GM12878 (cell line): ENCODE measurements around the gene CTSE. TPM values are rescaled to one million over a fixed set of nuclear protein-coding genes. Genes with fewer than 3 reads are reported as not detected.

ENCODE experiments used
- ATAC-seq: fragments of 200-7000 bp; cut with Tn5 transposase; 3 replicates; pipeline ENCODE4 v1.9.1; 2020; ENCODE audit warnings: mild to moderate bottlenecking, moderate library complexity
- BruUV-seq: library from RNA; stranded (reverse); fragments of 400-500 nt; replicated peaks from 2 replicates; lab custom pipeline; 2021; lab: Mats Ljungman, UMichigan
- CTCF ChIA-PET: fragments of 300-600 bp; sonication (Branson Sonifier 250); formaldehyde crosslinking; extraction: SDS; loops from one replicate; lab custom pipeline; 2021; ENCODE audit warnings: inconsistent platforms; lab: Yijun Ruan, JAX
- POLR2A ChIA-PET: fragments of 350-600 bp; formaldehyde crosslinking; extraction: SDS; loops from one replicate; lab custom pipeline; 2021; ENCODE audit warnings: inconsistent platforms; lab: Charles Lee
- RAD21 ChIA-PET: fragments of 300-600 bp; sonication (Branson Sonifier 250); formaldehyde crosslinking; loops from one replicate; lab custom pipeline; 2023; ENCODE audit warnings: antibody characterized with exemption; ENCODE audit not compliant: unreplicated experiment; lab: Charles Lee
- SMC1A ChIA-PET: fragments of 300-600 bp; sonication (Branson Sonifier 250); formaldehyde crosslinking; loops from one replicate; lab custom pipeline; 2023; ENCODE audit not compliant: unreplicated experiment, uncharacterized antibody; lab: Charles Lee
- DNase-seq: peaks from one replicate; pipeline ENCODE4 v3.0.0-alpha.2; 2011; ENCODE audit warnings: low read depth, low spot score
- FAIRE-seq: peaks from 3 replicates; lab custom pipeline; 2011; peaks lifted over from hg19 to GRCh38; lab: Jason Lieb, UNC
- H2AFZ ChIP-seq: 2 replicates; pipeline ENCODE4 v1.6.0; 2011; ENCODE audit warnings: low read depth, low read length, control low read depth; ENCODE audit not compliant: control insufficient read depth
- H3K27ac ChIP-seq: 2 replicates; pipeline ENCODE4 v1.5.1; 2011; ENCODE audit warnings: control low read depth; ENCODE audit not compliant: control insufficient read depth, insufficient read depth
- H3K27me3 ChIP-seq, 2 experiments: replicated peaks in 1 of 2; 2 replicates each; pipeline versions ENCODE4 v1.6.0 to v1.6.1; 2011; ENCODE audit warnings: low read length in 1 of 2; ENCODE audit not compliant: control insufficient read depth in 2 of 2, insufficient read depth in 2 of 2
- H3K36me3 ChIP-seq, 2 experiments: 2 replicates each; pipeline ENCODE4 v1.5.1; 2011; ENCODE audit warnings: low read length in 1 of 2; ENCODE audit not compliant: control insufficient read depth in 2 of 2, insufficient read depth in 2 of 2
- H3K4me1 ChIP-seq: 2 replicates; pipeline ENCODE4 v1.6.1; 2011; ENCODE audit warnings: mild to moderate bottlenecking, low read length, moderate library complexity, mixed read lengths; ENCODE audit not compliant: control insufficient read depth, insufficient read depth
- H3K4me2 ChIP-seq: 2 replicates; pipeline ENCODE4 v1.6.0; 2011; ENCODE audit warnings: control low read depth; ENCODE audit not compliant: control insufficient read depth, insufficient read depth
- H3K4me3 ChIP-seq: fragments of 200-600 bp; sonication (generic); 2 replicates; pipeline ENCODE4 v1.5.1; 2016
- H3K79me2 ChIP-seq: 2 replicates; pipeline ENCODE4 v1.6.0; 2011; ENCODE audit warnings: low read length; ENCODE audit not compliant: control insufficient read depth, insufficient read depth
- H3K9ac ChIP-seq: 2 replicates; pipeline ENCODE4 v1.8.0; 2011; ENCODE audit warnings: low read length, control low read depth, mixed read lengths; ENCODE audit not compliant: control insufficient read depth, insufficient read depth
- H3K9me3 ChIP-seq: replicated peaks from 3 replicates; pipeline ENCODE4 v1.5.1; 2011; ENCODE audit warnings: mild to moderate bottlenecking, low read length; ENCODE audit not compliant: control insufficient read depth, insufficient read depth
- H4K20me1 ChIP-seq: 2 replicates; pipeline ENCODE4 v1.6.0; 2011; ENCODE audit not compliant: control insufficient read depth, insufficient read depth
- BCL11A ChIP-seq: IDR thresholded peaks from 2 replicates; pipeline ENCODE4 v1.6.1; 2011; ENCODE audit warnings: low read depth, low read length
- E2F8 ChIP-seq: fragments of 450-650 bp; IDR thresholded peaks from 2 replicates; pipeline ENCODE4 v1.6.1; 2018; ENCODE audit warnings: mild to moderate bottlenecking, low read depth, moderate library complexity; ENCODE audit not compliant: partially characterized antibody
- ESRRA ChIP-seq: IDR thresholded peaks from 2 replicates; pipeline ENCODE4 v1.6.1; 2012; ENCODE audit warnings: mild to moderate bottlenecking, low read length, improper control_type of control experiment
- GABPA ChIP-seq: IDR thresholded peaks from 2 replicates; pipeline ENCODE4 v1.6.1; 2014; ENCODE audit warnings: antibody characterized with exemption, low read depth, mild to moderate bottlenecking, inconsistent platforms
- IKZF2 ChIP-seq, 2 experiments: fragments of 450-650 bp; IDR thresholded peaks; 2 replicates each; pipeline ENCODE4 v1.6.1; 2017; ENCODE audit warnings: mild to moderate bottlenecking in 2 of 2, moderate library complexity in 2 of 2
- MEF2B ChIP-seq: fragments of 450-650 bp; IDR thresholded peaks from 2 replicates; pipeline ENCODE4 v1.6.1; 2018; ENCODE audit warnings: mild to moderate bottlenecking, moderate library complexity; ENCODE audit not compliant: partially characterized antibody, poor library complexity, severe bottlenecking
- MLLT1 ChIP-seq: fragments of 450-650 bp; IDR thresholded peaks from 2 replicates; pipeline ENCODE4 v1.6.1; 2016; ENCODE audit warnings: mild to moderate bottlenecking
- NR2F1 ChIP-seq: fragments of 450-650 bp; conservative IDR thresholded peaks from 2 replicates; pipeline ENCODE4 v1.6.1; 2017; ENCODE audit warnings: mild to moderate bottlenecking
- RAD51 ChIP-seq: fragments of 450-650 bp; IDR thresholded peaks from 2 replicates; pipeline ENCODE4 v1.6.1; 2016; ENCODE audit warnings: moderate library complexity, mild to moderate bottlenecking, inconsistent platforms
- SIN3A ChIP-seq: IDR thresholded peaks from 2 replicates; pipeline ENCODE4 v1.6.1; 2012; ENCODE audit warnings: low read depth, low read length, improper control_type of control experiment
- SMC3 ChIP-seq: IDR thresholded peaks from 2 replicates; pipeline ENCODE4 v1.6.1; 2011; ENCODE audit warnings: low read length, improper control_type of control experiment, borderline replicate concordance
- ZBTB11 ChIP-seq: fragments of 450-650 bp; formaldehyde crosslinking; IDR thresholded peaks from 2 replicates; pipeline ENCODE4 v1.5.0; 2022; ENCODE audit warnings: mild to moderate bottlenecking, missing genetic modification characterization
- ZNF24 ChIP-seq: fragments of 450-650 bp; IDR thresholded peaks from 2 replicates; pipeline ENCODE4 v1.6.1; 2017; ENCODE audit warnings: antibody characterized with exemption, mild to moderate bottlenecking
- WGBS: methylation state at CpG from one replicate; pipeline ENCODE4 v1.1.6; 2016; ENCODE audit warnings: low lambda C conversion rate; ENCODE audit not compliant: insufficient replicate concordance, insufficient coverage; ENCODE audit errors: missing lambda C conversion rate; 5-methylcytosine and 5-hydroxymethylcytosine counted together
- in situ Hi-C: fragments of 300-500 bp; cut with MboI; formaldehyde crosslinking; loops from 9 replicates; pipeline ENCODE4 v1.14.3; 2018; ENCODE audit warnings: mixed read lengths
- intact Hi-C: fragments of 100-400 bp; cut with micrococcal nuclease; formaldehyde crosslinking; loops from one replicate; pipeline ENCODE4 v1.14.2; 2022; ENCODE audit not compliant: unreplicated experiment
- polyA plus RNA-seq, 11 experiments: library from polyadenylated mRNA; depleted of rRNA in 4 of 11; unstranded in 6 of 11; stranded (reverse) in 5 of 11; fragments of >200 nt; fragmentation: Nextera tagmentation in 4 of 11; fragmentation: Illumina TruSeq in 1 of 11; extraction: Ambion mirVana in 4 of 11; extraction: Trizol in 1 of 11; gene quantifications; 1 replicate in 1 of 11; 2 replicates in 10 of 11; pipeline versions ENCODE4 v1.2.1 to v1.2.3, GENCODE V29; 2011 to 2016; ENCODE audit warnings: inconsistent platforms in 2 of 11, missing spikeins in 2 of 11, low read depth in 1 of 11
- total RNA-seq, 4 experiments: library from RNA; depleted of rRNA in 3 of 4; stranded (reverse); fragments of >200 nt in 3 of 4; fragmentation: Illumina TruSeq in 1 of 4; extraction: Trizol in 1 of 4; gene quantifications; 2 replicates each; pipeline versions ENCODE4 v1.2.1 to v1.2.3, GENCODE V29; 2013 to 2021

CTSE gene
- total and polyA plus RNA-seq, 10 of the 15 experiments (the other 5 are each of a cell fraction or from before 2014, with no cell fraction given): 0.26 TPM; not detected in 9

- TF ChIP-seq ESRRA: no peak
- TF ChIP-seq RAD51: no peak
- TF ChIP-seq GABPA: no peak
- TF ChIP-seq, all 136 proteins: peak for 0
Measured at GRCh38 chr1:205979301-205979700, 44.4 kb downstream of the CTSE start (continued).

- no peaks in the 10 kb centered on the region for H3K79me2 ChIP-seq
- H3K36me3 ChIP-seq: no peaks in the 10 kb centered on the region
- no peaks in the 10 kb centered on the region for H4K20me1 ChIP-seq
- ChIA-PET POLR2A (interaction anchor here (1.8 kb wide), 1 partner anchor 60 kb away, joined by 5 read pairs; no protein-coding TSS in a partner anchor), RAD21 (interaction anchor here (2.0 to 4.8 kb wide), 5 partner anchors 8 to 319 kb away, joined by 10 to 158 read pairs (median 121); no protein-coding TSS in a partner anchor), SMC1A (interaction anchor here (0.8 to 5.1 kb wide), 6 partner anchors 55 to 321 kb away, joined by 3 to 110 read pairs (median 64); no protein-coding TSS in a partner anchor), CTCF (interaction anchor here (1.1 to 5.6 kb wide), 13 partner anchors 8 to 319 kb away, joined by 4 to 230 read pairs (median 20); no protein-coding TSS in a partner anchor)
- H3K4me1 ChIP-seq: no peaks in the 10 kb centered on the region
- no peaks in the 10 kb centered on the region; a peak in 1 of 4 replicates for H3K27me3 ChIP-seq
- intact Hi-C loops (loop anchor here (5.0 kb wide), 1 partner anchor 386 kb away; no protein-coding TSS in a partner anchor), in situ Hi-C loops (no loop called here)
- ATAC-seq (no peak), DNase-seq (no peak), FAIRE-seq (no peak)
- H3K4me3 ChIP-seq: no peak overlapping the region
- TF ChIP-seq IKZF2 (IDR thresholded peaks at IDR 0.05) (no peak), SMC3 (no peak), MEF2B (no peak), BCL11A (no peak), MLLT1 (no peak), E2F8 (no peak), ZBTB11 (no peak), SIN3A (no peak), ZNF24 (no peak), NR2F1 (no peak)
- H3K27ac ChIP-seq: no peak overlapping the region
- 33% methylated on average over 7 of the region's 7 CpGs for WGBS
- H3K4me2 ChIP-seq: no peak overlapping the region
- H3K9me3 ChIP-seq: no peaks in the 10 kb centered on the region
- no peak overlapping the region for H2AFZ ChIP-seq
- BruUV-seq: no TSS peak
- H3K9ac ChIP-seq: no peak overlapping the region
Measured at GRCh38 chr1:205978676-205979075, 45.0 kb downstream of the CTSE start.
